ENCODE measurements around the gene INPP5D. TPM values are rescaled to one million over a fixed set of nuclear protein-coding genes. Genes with fewer than 3 reads are reported as not detected.

INPP5D gene
- total and polyA plus RNA-seq, 4 donors, result 7.6 to 26.1 (median 25.3) TPM

DNA sequence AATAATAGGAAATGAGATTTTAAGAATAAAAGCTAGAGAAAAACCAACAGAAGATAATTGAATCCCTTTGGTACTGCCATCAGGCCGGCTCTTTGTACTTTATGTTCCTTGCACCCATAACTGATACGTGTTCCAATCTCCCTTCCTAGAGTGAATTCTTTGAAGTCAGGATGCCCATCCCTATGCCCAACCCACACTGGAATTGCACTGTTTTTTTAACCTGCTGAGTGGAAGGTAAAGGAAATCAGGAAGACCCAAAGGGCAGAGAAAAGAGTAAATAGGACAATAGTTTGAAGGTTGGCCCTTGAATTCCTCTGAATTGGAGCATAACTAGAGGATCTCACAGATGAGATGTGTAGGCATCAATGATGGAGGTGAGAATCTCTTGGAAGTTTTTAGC lies 187.0 kb downstream of the INPP5D start:
- Histone ChIP-seq H3K4me1 (ENCODE audit: control insufficient read depth in 5 of 5, insufficient read depth in 5 of 5, low read length in 5 of 5) (no peaks in the 10 kb centered on the region), H3K27ac (ENCODE audit: low read depth in 1 of 2, low read length in 1 of 2) (no peak overlapping the region)
- 83 to 90% methylated on average over 2 of the region's 2 CpGs for WGBS, 2 donors

DNA sequence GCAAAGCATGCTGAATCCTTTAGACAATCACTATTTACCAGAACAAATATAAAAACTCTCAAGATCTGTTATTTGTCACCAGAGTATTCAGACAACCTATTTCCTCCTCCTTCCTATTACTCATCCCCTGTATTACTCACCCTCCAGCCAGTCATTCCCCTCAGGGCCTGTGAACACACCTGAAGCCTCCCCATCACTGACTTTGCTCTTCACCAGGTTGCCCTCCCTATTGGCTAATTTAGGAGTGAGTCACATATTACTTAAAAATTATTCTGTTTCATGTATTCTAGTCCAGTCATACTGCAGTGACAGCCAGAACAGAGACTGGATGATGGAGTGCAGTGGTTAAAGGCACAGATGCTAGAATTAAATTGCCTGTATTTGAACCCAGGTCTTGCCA lies 187.6 kb downstream of the INPP5D start:
- peaks cover 0 to 6% (median under 1%) of the 10 kb centered on the region in 4 donors for H3K9me3 ChIP-seq (ENCODE audit: control insufficient read depth in 4 of 4, insufficient read depth in 3 of 4, low read length in 3 of 4)
- H3K4me1 ChIP-seq (ENCODE audit: control insufficient read depth in 5 of 5, insufficient read depth in 5 of 5, low read length in 5 of 5), result peaks cover 0 to 4% (median 3%) of the 10 kb centered on the region in 5 donors
- DNase-seq (no peak), ATAC-seq (ENCODE audit: insufficient read depth, low FRiP score) (no peak)
- TF ChIP-seq, protein P1, sequence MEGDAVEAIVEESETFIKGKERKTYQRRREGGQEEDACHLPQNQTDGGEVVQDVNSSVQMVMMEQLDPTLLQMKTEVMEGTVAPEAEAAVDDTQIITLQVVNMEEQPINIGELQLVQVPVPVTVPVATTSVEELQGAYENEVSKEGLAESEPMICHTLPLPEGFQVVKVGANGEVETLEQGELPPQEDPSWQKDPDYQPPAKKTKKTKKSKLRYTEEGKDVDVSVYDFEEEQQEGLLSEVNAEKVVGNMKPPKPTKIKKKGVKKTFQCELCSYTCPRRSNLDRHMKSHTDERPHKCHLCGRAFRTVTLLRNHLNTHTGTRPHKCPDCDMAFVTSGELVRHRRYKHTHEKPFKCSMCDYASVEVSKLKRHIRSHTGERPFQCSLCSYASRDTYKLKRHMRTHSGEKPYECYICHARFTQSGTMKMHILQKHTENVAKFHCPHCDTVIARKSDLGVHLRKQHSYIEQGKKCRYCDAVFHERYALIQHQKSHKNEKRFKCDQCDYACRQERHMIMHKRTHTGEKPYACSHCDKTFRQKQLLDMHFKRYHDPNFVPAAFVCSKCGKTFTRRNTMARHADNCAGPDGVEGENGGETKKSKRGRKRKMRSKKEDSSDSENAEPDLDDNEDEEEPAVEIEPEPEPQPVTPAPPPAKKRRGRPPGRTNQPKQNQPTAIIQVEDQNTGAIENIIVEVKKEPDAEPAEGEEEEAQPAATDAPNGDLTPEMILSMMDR (IDR thresholded peaks at IDR 0.05; ENCODE audit: control extremely low read depth, extremely low read depth), result no peak
- H3K36me3 ChIP-seq (ENCODE audit: control insufficient read depth in 4 of 4, insufficient read depth in 4 of 4, low read length in 4 of 4), result no peaks in the 10 kb centered on the region
- H3K27ac ChIP-seq (ENCODE audit: low read depth in 1 of 2, low read length in 1 of 2), result no peak overlapping the region
- H3K4me3 ChIP-seq, result no peak overlapping the region
- H3K9ac ChIP-seq (ENCODE audit: insufficient read depth in 1 of 2, low read length in 2 of 2), result no peak overlapping the region
- H3K27me3 ChIP-seq (ENCODE audit: control insufficient read depth in 3 of 3, insufficient read depth in 3 of 3, low read length in 2 of 3), result no peaks in the 10 kb centered on the region

More for the DNA sequence above, 187.0 kb downstream of the INPP5D start:
- Histone ChIP-seq H3K9ac (ENCODE audit: insufficient read depth in 1 of 2, low read length in 2 of 2) (no peak overlapping the region), H3K9me3 (ENCODE audit: control insufficient read depth in 4 of 4, insufficient read depth in 3 of 4, low read length in 3 of 4) (peaks cover 0 to 6% (median under 1%) of the 10 kb centered on the region in 4 donors), H3K36me3 (ENCODE audit: control insufficient read depth in 4 of 4, insufficient read depth in 4 of 4, low read length in 4 of 4) (no peaks in the 10 kb centered on the region), H3K4me3 (no peak overlapping the region), H3K27me3 (ENCODE audit: control insufficient read depth in 3 of 3, insufficient read depth in 3 of 3, low read length in 2 of 3) (no peaks in the 10 kb centered on the region)
- ATAC-seq (ENCODE audit: insufficient read depth, low FRiP score), result no peak
- DNase-seq, result no peak
- TF ChIP-seq, protein P1 (IDR thresholded peaks at IDR 0.05; ENCODE audit: control extremely low read depth, extremely low read depth), result no peak

DNA sequence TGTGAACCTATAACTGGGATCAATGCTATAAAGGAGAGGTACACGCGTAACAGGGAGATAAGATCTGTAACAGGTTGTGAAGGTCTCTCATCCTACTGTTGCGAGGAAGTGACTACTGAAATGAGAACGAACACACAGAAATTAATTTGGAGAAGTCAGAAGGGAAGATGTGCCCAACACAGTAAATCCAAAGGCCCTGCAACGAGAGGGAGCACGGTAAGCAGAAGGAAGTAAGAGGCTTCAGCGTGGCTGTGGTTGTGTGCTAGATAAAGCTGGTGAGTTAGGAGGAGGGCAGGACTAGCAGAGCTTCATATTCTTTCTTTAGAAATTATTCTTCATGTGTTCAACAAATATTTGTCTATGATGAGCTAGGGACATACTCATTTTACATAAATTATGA lies 188.9 kb downstream of the INPP5D start:
- Histone ChIP-seq H3K27ac (ENCODE audit: low read depth in 1 of 2, low read length in 1 of 2) (no peak overlapping the region), H3K9me3 (ENCODE audit: control insufficient read depth in 4 of 4, insufficient read depth in 3 of 4, low read length in 3 of 4) (peaks cover 0 to 6% (median under 1%) of the 10 kb centered on the region in 4 donors), H3K4me1 (ENCODE audit: control insufficient read depth in 5 of 5, insufficient read depth in 5 of 5, low read length in 5 of 5) (peaks cover 0 to 12% (median 6%) of the 10 kb centered on the region in 5 donors), H3K36me3 (ENCODE audit: control insufficient read depth in 4 of 4, insufficient read depth in 4 of 4, low read length in 4 of 4) (peaks cover 0 to 5% (median 0%) of the 10 kb centered on the region in 4 donors), H3K9ac (ENCODE audit: insufficient read depth in 1 of 2, low read length in 2 of 2) (no peak overlapping the region), H3K4me3 (no peak overlapping the region), H3K27me3 (ENCODE audit: control insufficient read depth in 3 of 3, insufficient read depth in 3 of 3, low read length in 2 of 3) (no peaks in the 10 kb centered on the region)
- TF ChIP-seq, protein P1 (IDR thresholded peaks at IDR 0.05; ENCODE audit: control extremely low read depth, extremely low read depth), result no peak
- no peak for ATAC-seq (ENCODE audit: insufficient read depth, low FRiP score)
- WGBS, 2 donors, result 40 to 57% methylated on average over 7 of the region's 7 CpGs
- no peak for DNase-seq

DNA sequence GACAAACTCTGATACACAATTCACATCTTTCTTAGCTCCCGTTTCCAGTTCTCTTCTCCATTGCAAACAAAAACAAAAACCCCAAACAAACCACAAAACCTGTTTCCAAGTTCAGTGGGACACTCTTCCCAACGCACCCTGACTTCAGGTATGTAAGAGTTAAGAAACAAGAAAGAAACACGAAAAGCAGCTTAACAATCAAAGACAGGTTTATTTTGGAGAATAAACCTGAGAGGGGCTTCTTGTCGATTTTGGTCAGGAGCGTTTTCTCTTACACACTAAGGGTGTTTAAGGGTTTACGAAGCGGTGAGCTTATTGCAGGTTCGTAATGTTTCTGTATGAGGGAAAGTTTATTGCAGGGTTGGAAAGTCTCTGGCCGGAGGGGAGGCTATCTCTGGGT lies 190.4 kb downstream of the INPP5D start:
- Histone ChIP-seq H3K9ac (ENCODE audit: insufficient read depth in 1 of 2, low read length in 2 of 2) (no peak overlapping the region), H3K4me3 (no peak overlapping the region), H3K27ac (ENCODE audit: low read depth in 1 of 2, low read length in 1 of 2) (no peak overlapping the region), H3K36me3 (ENCODE audit: control insufficient read depth in 4 of 4, insufficient read depth in 4 of 4, low read length in 4 of 4) (peaks cover 0 to 5% (median under 1%) of the 10 kb centered on the region in 4 donors), H3K9me3 (ENCODE audit: control insufficient read depth in 4 of 4, insufficient read depth in 3 of 4, low read length in 3 of 4) (peaks cover 0 to 6% (median 0%) of the 10 kb centered on the region in 4 donors), H3K4me1 (ENCODE audit: control insufficient read depth in 5 of 5, insufficient read depth in 5 of 5, low read length in 5 of 5) (peaks cover 0 to 12% (median 6%) of the 10 kb centered on the region in 5 donors), H3K27me3 (ENCODE audit: control insufficient read depth in 3 of 3, insufficient read depth in 3 of 3, low read length in 2 of 3) (no peaks in the 10 kb centered on the region)
- no peak for ATAC-seq (ENCODE audit: insufficient read depth, low FRiP score)
- DNase-seq, result no peak
- TF ChIP-seq, protein P1 (IDR thresholded peaks at IDR 0.05; ENCODE audit: control extremely low read depth, extremely low read depth), result no peak
- WGBS, 2 donors, result 93 to 96% methylated on average over 9 of the region's 9 CpGs

Measured in lung (tissue), 12 donors.